MM.1S (cell line): Measurements from ENCODE around the gene ZBTB7C.

Experiments used
- EZH2 ChIP-seq: fragments of 300-600 bp; sonication (generic); optimal IDR thresholded peaks from 2 replicates; pipeline ENCODE3; 2017; ENCODE audit warnings: low read depth, mild to moderate bottlenecking, antibody characterized with exemption, low read length, mixed read lengths
- TF ChIP-seq, protein P1 (sequence below): fragments of 300-600 bp; sonication (generic); IDR thresholded peaks from 2 replicates; pipeline ENCODE4 v1.5.1; 2016; ENCODE audit warnings: antibody characterized with exemption, low read length, mixed read lengths

DNA sequence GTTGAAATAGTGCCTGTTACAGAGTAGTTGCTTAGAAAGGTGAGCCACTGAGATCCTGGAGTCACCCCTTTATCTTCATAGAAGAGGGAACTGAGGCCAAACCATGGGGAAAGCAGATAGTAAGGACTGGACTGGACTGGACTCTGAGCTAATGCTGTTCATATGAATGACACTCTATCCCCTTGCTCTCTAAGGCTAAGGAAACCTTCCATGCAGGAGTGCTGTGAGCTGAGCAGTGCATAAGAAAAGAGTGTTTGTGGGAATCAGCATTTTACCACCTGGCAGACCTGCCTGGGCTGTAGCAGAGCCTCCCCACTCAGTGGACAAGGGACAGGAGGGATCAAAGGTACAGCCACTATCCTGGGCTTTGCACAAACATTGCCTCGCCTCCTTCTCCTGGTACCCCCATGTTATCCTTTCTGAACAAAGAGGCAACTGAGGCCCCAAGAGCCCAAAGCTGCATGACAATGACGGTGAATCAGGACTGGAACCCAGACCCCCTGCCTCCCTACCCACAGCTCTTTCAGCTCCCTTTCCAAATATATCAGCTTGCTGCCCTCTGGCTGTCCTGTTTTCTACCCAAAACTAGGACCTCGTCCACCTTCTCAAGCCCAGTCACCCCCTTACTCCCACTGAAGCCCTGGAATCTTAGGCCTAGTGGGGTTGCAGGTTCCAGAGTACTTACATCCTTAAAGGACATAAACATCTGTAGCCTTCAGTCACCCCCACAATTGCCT, 227.9 kb downstream of the ZBTB7C start:
- no peak for TF ChIP-seq EZH2
- TF ChIP-seq, protein P1, sequence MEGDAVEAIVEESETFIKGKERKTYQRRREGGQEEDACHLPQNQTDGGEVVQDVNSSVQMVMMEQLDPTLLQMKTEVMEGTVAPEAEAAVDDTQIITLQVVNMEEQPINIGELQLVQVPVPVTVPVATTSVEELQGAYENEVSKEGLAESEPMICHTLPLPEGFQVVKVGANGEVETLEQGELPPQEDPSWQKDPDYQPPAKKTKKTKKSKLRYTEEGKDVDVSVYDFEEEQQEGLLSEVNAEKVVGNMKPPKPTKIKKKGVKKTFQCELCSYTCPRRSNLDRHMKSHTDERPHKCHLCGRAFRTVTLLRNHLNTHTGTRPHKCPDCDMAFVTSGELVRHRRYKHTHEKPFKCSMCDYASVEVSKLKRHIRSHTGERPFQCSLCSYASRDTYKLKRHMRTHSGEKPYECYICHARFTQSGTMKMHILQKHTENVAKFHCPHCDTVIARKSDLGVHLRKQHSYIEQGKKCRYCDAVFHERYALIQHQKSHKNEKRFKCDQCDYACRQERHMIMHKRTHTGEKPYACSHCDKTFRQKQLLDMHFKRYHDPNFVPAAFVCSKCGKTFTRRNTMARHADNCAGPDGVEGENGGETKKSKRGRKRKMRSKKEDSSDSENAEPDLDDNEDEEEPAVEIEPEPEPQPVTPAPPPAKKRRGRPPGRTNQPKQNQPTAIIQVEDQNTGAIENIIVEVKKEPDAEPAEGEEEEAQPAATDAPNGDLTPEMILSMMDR = no peak
